NCI-H146 (cell line): ENCODE results near the gene GLIS1.

Source experiments
- DNase-seq: peaks from one replicate; lab custom pipeline; 2025; lab: John Stamatoyannopoulos, UW

The GLIS1 gene

GRCh38 chr1:53617851-53618499, 121.0 kb downstream of the GLIS1 start:
- no peak for DNase-seq

- no peak for DNase-seq
Observed at GRCh38 chr1:53617382-53617781, 121.6 kb downstream of the GLIS1 start.

GRCh38 chr1:53616927-53617326, 122.0 kb downstream of the GLIS1 start:
- DNase-seq = no peak

- no peak for DNase-seq
Observed at GRCh38 chr1:53616511-53616910, 122.5 kb downstream of the GLIS1 start.

- DNase-seq = no peak
Observed at GRCh38 chr1:53615101-53615500, 123.9 kb downstream of the GLIS1 start.

- DNase-seq = peak; percentile 6
Observed at GRCh38 chr1:53614231-53615021, 124.5 kb downstream of the GLIS1 start.

- DNase-seq = no peak
Observed at GRCh38 chr1:53608676-53609075, 130.3 kb downstream of the GLIS1 start.

GRCh38 chr1:53608071-53608470, 130.9 kb downstream of the GLIS1 start:
- no peak for DNase-seq

- peak; percentile 31 for DNase-seq
Observed at GRCh38 chr1:53606651-53607051, 132.3 kb downstream of the GLIS1 start.

GRCh38 chr1:53606197-53606596, 132.8 kb downstream of the GLIS1 start:
- DNase-seq = no peak

GRCh38 chr1:53605181-53605580, 133.8 kb downstream of the GLIS1 start:
- DNase-seq = no peak

GRCh38 chr1:53604291-53604919, 134.6 kb downstream of the GLIS1 start:
- no peak for DNase-seq

GRCh38 chr1:53603431-53603830, 135.5 kb downstream of the GLIS1 start:
- DNase-seq = no peak

- DNase-seq = no peak
Observed at GRCh38 chr1:53601867-53602775, 136.8 kb downstream of the GLIS1 start.

- DNase-seq = no peak
Observed at GRCh38 chr1:53601031-53601745, 137.8 kb downstream of the GLIS1 start.

GRCh38 chr1:53600561-53600960, 138.4 kb downstream of the GLIS1 start:
- peak; percentile 33 for DNase-seq

GRCh38 chr1:53600001-53600400, 139.0 kb downstream of the GLIS1 start:
- DNase-seq = no peak

GRCh38 chr1:53599481-53599880, 139.5 kb downstream of the GLIS1 start:
- DNase-seq = no peak

GRCh38 chr1:53598966-53599365, 140.0 kb downstream of the GLIS1 start:
- no peak for DNase-seq

- no peak for DNase-seq
Observed at GRCh38 chr1:53595906-53596305, 143.1 kb downstream of the GLIS1 start.

- DNase-seq = no peak
Observed at GRCh38 chr1:53594391-53595180, 144.4 kb downstream of the GLIS1 start.
